ENCODE data around the gene GNAT2.

Gene GNAT2

DNA sequence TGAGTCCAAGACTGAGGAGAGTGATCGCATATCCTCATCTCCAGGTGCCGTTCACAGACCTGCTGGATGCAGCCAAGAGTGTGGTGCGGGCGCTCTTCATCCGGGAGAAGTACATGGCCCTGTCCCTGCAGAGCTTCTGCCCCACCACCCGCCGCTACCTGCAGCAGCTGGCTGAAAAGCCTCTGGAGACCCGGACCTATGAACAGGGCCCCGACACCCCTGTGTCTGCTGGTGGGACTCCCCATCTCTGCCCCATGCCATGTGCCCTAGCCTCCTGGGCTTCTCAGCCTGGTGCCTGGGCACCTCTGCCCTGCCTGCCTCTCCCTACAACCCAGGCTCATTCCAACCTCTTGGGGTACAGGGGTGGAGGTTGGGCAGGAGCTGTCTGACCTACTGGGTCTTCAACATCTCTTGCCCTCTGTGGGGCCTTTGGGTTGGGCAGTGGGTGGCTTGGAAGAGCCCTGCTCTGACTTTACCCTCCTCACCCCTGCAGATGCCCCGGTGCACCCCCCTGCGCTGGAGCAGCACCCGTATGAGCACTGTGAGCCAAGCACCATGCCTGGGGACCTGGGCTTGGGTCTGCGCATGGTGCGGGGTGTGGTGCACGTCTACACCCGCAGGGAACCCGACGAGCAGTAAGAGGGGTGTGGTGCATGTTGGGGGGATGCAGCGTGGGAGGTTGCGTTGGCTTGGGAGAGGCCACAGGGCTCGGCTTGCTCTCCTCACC is 7.4 kb upstream of the GNAT2 start:
- no peak for DNase-seq

DNA sequence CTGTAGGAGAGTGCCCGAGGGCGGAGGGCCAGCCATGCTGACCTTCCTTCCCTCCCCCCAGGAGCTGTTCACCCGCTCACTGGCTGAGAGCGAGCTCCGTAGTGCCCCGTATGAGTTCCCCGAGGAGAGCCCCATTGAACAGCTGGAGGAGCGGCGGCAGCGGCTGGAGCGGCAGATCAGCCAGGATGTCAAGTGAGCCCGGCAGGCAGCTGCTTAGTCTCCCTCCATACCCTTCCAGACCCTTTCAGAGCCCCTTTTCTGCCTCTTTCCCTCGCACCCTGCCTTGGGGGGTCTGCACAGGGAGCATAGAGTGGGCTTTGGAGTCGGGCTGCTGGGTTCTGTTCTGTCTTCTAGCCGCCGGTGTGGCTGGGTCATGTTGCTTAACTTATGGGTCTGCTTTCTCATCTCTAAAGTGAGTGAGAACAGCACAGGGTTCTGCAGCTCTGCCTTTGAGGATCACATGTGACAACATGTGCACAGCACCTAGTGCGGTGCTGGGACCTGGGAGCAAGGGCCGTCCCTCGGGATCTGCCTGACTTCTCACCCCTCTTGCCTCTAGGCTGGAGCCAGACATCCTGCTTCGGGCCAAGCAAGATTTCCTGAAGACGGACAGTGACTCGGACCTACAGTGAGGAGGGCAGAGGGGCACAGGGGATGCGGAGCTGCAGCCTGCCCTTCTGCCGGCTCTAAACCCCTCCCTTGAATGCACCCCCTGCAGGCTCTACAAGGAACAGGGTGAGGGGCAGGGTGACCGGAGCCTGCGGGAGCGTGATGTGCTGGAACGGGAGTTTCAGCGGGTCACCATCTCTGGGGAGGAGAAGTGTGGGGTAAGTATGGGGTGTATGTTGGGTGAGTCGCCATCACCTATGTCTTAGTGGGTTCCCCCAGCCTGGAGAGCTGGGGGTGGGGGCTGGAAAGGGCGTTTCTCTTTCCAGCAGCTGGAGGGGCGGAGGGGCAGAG is 6.5 kb upstream of the GNAT2 start:
- no peak for DNase-seq

DNA sequence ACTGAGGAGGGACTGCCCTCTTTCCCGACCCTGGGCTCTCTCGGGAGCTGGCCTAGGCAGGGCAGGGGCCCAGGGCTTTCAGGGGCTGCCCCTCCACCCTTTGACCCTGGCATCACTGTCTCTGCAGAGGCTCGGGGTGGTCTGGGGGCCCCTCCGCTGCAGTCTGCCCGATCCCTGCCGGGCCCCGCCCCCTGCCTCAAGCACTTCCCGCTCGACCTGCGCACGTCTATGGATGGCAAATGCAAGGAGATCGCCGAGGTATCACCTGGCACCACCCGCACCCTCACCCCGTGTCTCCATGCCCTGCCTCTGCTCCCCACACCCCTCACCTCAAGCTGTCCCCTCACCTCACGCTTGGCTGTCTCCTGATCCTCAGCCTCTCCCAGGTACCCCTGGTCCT is 5.8 kb upstream of the GNAT2 start:
- no peak for DNase-seq

DNA sequence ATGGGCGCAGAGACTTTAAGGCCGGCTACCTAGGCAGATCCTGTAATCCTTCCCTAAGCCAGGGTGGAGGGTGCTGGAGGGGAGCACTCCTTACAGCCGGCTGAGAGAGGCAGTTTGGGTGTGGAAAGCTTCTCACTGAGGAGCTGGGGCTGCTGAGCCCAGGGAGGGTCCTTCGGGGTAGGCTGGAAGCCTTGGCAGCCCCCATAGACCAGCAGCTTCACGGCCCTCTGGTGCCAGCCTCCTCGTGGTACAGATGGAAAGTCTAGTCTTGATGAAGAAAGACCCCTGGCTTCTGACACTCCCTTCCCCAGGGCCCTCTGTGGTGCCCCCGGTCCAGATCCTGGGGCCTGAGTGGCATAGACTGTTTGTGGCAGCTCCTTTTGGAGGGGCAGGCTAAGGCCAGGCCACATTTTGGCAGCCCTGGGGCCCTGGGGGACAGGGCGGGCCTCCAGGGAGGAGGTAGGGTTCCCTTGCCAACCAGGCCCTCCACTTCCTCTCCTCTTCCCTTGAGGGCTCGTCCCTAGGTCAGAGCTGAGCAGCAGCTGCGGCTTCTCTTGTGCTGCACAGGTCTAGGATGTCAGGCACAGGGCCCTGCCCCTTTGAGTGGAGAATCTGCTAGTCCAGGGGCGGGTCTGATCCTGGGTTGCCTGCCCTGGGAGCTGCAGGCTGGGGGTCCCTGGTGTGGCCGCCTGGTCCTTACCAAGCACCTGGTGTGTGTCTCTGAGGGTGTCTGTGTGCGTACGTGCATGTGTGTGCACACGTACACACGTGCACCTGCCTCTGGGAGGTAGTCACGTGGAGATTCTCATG is 5.0 kb upstream of the GNAT2 start:
- DNase-seq, result no peak

DNA sequence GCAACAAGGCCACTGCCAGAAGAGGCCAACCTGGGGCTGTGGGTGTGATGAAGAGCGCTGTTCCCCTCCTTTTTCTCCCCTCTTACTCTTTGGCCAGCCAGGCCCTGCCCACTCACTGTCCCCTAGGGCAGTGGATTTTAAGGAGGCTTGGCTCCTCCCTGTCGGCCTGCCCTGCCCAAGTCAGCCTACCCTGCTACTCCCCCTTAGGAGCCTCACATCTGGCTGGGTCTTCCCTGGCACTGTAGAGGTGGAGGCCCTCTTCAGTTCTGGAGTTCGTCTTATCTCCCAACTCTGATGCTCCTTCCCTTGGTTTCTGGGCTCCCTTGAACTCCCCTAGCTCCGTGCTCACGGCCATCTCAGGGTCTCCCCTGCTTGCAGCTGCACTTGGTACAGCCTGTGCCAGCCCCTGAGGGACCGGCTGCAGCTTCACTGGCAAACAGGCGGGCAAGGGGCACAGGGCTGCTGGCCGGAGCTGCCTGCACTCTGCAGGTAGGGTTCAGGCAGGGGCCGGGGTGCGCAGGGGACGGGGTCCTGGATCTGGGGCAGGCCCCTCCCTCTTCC is 4.3 kb upstream of the GNAT2 start:
- DNase-seq, result no peak

DNA sequence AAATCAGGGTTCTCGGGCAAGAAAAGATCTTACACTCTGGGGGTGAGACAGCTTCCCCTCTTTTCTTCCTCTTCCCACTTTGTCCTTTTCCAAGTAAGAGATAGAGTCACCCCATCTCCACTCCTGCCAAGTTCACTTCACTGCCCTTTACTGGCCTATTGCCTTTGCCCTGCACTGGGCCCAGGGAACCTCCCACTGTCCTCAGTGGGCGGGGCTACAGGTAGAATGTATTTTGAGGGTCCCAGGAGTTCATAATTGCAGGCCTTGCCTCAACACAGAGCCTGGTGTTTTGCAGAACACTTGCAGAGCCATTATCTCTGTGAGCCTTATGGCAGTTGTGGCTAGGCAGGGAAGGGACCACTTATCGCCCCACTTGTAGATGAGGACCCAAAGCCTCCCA is 3.5 kb upstream of the GNAT2 start:
- no peak for DNase-seq

DNA sequence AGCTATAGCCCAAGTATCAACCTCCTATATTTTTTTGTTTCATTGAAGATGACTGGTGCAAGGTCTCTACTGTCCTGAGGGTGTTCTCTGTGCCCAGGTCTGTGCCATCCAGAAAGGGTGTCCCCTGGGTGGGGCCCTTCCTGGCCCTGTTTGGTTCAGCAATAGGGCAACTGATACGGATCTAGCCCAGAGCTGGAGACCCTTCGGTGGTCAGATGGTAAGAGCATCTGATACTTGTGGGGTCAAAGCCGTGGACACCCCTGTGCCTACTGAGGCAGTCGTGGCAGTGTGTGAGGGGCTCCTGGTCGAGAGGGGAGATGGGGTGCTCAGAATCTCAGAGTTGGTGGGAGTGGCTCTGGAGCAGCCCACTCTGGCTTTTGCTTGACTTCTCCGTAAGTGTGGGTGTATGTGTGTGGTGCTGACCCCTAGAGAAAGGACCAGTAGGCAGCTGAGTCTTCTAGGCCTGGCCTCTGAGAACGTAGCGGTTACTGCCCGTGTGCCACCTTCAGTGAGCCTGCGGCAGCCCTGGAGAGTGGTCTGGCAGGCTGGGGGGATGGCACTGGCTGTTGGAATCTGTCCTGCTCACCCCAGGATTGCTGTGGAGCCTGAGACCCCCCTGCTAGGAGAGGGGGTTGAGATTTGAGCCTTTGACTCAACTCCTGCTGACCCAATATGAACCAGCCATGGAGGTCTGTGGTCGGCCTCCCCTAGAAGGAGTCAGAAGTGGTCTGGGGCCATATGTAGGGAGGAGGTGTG is 2.9 kb upstream of the GNAT2 start:
- DNase-seq, result no peak

DNA sequence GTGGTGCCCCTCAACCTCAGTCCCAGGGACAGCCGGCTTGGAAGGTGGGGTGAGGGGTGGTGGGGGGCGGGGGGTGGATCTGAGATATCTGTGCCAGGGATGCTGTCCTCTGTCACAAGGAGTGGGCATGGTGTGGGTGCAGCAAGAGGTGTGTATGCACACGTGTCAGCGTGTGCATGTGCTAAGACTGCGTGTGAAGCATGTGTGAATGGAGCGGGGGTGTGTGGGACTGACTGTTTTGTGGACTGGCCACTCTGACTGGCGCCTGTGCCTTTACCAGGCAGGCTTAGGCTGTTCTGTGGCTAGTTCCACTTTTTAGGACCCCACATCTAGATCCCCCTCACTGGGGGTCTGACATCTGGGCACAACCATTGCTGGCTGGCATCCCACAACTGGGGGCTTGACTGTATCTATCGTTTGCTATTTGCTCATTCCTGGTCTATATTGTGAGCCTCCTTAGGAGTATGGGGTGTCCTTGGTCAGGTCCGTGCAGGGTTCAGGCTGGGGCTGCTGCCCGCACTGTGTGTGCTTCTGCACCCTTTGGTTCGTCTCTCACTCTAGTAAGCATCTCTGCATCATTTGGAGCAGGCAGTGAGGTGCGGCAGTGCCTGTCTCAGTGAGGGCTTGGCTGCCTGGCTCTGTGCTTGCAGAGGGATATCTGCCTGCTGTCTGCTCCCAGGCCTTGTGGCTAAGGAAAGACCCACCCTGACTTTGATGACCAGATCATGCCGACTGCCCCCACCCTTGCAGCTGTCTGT is 2.1 kb upstream of the GNAT2 start:
- no peak for DNase-seq

DNA sequence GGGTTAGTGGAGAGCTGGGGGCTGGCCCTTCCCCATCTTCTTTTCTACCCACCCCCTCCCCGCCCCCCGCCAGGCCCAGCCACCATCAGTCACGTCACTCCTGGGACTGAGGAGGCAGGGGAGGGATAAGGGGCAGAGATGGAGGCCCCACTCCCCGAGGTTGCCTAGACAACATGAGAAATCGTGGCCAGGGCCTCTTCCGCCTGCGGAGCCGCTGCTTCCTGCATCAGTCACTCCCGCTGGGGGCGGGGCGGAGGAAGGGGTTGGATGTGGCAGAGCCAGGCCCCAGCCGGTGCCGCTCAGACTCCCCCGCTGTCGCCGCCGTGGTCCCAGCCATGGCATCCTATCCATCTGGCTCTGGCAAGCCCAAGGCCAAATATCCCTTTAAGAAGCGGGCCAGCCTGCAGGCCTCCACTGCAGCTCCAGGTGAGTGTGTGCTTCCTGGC is 1.4 kb upstream of the GNAT2 start:
- DNase-seq, result peak; percentile 97

DNA sequence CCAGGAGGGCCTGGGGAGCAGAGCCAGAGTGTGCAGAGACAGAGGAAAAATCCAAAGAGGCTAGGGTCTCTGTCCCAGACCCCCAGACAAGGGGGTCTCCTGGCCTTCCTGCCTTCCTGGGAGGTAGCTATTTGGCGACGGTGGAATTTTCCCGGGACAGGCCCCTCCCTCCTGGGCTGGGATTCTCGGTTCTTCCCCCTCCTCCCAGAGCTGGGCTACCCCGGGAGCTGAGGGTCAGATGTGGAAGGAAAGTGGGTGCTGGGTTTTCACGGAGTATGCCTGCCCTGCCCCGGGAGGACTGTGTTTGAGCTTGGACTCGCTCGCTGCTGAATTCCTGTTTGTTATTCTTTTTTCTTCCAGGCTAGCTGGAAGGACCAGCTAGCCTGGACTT is 980 bp upstream of the GNAT2 start:
- DNase-seq, result no peak

DNA sequence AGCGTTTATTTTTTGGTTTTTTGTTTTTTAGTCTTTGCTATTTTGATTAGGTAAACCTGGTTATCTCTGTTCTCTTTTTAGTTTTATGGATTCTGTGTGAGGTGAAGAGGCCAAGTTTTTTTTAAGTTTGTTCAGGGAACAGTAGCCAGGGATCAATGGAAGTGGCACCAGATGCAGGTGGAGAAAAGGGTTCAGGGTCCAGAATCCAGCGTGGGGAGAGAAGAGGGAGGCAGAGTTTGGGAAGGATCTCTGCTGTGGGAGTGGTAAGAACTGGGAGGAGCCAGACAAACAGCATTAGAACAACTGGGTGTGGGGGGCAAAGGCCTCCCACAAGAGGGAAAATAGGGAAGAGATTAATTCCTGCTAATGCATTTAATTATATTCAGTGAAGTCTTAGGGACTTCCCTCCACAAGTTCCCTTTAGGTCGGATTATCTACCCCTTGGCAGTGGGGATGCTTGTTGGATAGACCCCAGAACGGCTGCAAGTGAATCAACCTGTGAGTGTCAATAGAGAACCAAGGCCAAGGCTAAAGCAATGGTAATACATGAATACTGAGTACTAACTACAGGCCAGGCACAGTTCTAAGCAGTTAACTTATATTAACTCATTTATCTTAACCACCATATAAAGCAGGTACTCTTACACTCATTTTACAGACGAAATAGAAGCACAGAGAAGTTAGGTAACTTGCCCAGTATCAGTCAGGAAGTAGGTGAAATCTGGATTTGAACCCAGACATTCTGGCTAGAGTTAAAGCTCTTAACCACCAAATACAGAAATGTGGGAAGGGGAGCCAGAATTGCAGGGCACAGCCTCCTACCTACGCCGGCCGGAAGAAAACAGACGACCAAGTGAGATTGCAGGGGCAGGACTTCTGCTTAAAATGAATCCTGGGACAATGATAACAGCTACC is 498 bp downstream of the GNAT2 start:
- no peak for DNase-seq

DNA sequence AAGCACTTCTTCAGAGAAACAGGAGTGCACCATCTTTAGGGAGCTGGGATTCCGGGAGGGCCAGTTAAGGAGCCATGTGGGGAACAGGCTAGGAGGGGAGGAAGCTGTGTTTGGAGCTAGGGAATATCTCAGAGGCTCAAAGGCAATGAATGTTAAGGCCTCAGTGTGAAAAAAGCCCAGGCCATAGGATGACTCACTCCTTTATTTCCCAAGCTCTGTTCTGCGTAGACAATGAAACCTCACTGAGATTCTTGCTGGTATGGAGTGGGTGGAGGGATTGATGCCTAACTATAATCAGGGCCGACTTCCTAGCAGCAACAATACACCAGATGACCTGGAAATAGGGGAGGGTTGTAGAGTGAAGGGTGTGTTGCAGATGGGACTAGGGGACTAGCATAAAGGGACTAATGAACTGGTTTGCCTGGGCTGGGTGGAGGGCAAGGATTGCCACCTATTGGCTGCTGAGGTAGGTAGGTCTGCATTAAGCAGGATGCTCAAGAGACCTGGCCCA is 2.1 kb downstream of the GNAT2 start:
- no peak for DNase-seq

DNA sequence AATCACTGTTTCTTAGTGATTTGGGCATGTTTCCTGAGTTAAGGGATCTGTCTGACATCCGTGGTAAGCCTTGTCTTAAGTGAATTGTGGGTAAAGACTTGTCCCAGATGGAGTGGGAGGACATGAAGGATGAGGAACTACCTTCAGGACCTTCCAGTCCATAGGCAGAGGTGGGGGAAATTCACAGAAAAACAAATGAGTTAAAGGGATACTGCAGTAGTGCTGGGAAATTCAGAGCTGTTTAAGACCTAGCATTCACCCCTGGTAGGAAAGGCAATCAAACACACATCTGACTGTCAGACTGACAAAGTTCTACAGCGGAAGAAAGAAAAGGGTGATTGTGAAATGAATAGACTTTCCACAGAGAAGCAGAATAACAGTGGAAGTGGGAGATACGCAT is 3.0 kb downstream of the GNAT2 start:
- DNase-seq, result no peak

DNA sequence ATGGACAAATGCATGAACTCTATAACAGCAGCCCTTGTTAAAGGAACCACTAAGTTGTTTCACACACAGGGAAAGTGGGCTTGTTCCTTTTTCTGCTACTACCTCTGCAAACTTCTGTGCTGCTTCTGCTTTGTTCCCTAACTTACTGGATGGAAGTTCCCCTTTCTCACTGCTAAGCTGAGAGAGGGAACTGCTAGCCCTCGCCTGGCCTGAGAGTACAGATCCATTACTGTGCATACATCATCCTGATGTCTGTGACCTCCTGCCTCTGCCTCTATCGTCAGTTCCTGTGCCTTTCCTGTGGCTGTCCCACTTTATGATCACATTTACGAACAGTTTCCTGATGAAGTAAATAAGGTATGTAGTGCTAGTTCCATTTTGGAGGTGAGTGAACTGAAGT is 3.5 kb downstream of the GNAT2 start:
- peak; percentile 59 for DNase-seq

DNA sequence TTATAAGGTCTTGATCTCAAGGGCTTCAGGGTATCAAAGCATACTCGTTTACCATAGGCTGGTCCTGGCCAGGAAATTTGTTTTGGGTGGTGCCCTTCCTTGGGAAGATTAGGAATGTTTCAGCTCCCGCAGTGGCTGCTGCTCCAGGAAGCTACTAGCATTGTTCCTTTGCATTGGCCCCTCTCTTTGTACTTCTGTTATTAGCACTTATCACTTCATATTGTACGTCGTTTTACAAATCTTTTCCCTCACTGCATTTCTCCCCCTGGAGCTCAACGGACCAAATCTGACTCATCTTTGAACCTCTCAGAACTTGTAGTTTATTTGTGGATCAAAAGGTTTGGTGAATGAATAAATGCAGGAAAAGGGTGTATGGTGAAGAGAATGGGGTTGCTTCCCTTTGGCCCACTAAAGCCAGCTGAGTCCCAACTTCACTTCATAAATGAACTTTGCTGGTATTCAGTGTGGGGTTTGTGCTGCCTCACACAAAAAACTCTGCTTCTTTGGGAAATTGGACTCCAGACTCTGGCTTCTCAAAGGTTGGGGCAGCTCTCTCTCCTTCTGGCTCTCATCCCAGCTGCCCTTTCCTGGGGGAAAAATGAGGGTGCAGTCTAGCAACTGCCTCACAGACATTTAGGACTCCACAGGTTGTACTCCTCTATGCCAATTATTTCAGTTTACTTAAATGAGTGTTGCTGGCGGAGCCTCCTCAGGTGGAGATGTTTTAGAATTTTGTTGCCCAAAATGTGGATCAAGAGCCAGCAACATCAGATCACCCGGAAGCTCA is 5.9 kb downstream of the GNAT2 start:
- DNase-seq, result no peak

DNA sequence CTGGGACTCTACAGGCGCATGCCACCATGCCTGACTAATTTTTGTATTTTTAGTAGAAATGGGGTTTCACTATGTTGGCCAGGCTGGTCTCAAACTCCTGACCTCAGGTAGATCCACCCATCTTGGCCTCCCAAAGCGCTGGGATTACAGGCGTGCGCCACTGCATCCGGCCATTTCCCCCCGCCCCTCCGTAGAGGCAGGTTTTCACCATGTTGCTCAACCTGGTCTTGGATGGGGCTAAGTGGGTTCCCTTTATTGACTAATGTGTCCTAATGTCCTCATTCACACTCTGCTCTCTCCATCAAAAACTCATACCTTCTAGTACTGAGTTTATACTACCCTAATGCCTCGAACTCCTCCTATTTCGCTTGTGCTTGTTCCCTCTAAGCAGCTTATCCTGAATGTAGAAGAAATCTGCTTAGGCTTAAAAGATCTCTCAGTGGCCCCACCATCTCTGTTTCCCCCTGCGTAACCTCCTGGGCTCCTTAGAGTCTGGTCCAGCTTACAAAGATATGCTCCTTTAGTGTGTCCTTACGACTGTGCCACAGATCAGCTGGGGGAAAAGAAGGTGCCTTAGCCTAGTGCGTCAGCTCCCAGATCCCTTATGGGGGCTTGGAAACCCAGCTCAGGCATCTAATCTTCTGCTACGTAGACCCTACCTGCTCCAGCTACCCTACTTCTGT is 8.0 kb downstream of the GNAT2 start:
- no peak for DNase-seq

DNA sequence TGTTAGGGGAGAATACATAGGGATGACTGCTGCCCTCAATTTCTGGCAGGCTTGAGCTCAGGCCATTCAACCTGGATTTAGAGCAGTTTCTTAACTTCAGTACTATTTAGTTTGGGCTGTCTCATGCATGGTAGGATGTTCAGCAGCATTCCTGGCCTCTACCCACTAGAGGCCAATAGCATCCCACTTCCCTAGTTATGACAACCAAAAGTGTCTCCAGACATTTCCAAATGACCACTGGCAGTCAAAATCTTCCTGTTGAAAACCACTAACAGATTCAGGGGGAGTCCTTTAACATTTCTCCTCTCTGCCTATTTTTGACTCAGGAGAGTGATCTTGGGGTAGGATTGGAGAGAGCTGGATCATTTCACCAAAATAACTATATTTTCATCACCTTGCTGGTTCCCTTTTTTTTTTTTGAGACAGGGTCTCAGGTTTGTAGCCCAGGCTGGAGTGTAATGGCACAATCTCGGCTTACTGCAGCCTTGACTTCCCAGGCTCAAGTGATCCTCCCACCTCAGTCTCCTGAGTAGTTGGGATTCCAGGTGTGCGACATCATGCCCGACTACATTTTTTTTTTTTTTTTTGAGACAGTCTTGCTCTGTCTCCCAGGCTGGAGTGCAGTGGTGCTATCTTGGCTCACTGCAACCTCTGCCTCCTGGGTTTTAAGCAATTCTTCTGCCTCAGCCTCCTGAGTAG is 8.7 kb downstream of the GNAT2 start:
- no peak for DNase-seq

DNA sequence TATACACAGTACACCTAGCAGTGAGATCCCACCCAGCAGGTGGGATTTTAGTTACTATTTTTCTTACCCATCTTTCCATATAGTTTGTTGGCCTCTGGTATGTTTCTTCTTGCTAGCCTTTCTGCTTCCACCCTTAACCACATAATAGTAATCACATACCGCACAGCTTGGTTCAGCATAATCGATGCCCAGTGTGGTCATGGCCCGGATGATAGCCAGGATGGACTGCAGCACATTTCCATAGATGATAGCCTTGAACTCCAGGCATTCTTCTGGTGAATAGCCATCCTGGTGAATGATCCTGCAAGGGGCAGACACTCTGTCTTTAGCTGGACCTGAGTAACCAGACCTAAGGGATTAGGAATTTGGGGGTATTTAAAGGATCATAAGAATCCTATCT is 9.5 kb downstream of the GNAT2 start:
- no peak for DNase-seq
